Activated naive CD8-positive, alpha-beta T cell treated with anti-CD3 and anti-CD28 coated beads, Interleukin-2, amount 50 U/mL, for 24 hours (primary cell): ENCODE results near the gene CDSN.

Source experiments
- ATAC-seq: fragments of 150-1000 bp; cut with Tn5 transposase; one replicate; pipeline ENCODE4 v1.10.0; 2021
- DNase-seq: peaks from one replicate; pipeline ENCODE4 v3.0.0; 2021
- H3K27ac Mint-ChIP-seq: one replicate; pipeline ENCODE4 v1.8.0; 2021; ENCODE audit warnings: mild to moderate bottlenecking, mixed read lengths
- H3K27me3 Mint-ChIP-seq: one replicate; pipeline ENCODE4 v1.8.0; 2021; ENCODE audit warnings: mixed read lengths
- H3K36me3 Mint-ChIP-seq: one replicate; pipeline ENCODE4 v1.8.0; 2021; ENCODE audit warnings: low read depth, mixed read lengths
- H3K4me1 Mint-ChIP-seq: one replicate; pipeline ENCODE4 v1.8.0; 2021; ENCODE audit warnings: mixed read lengths
- H3K4me3 Mint-ChIP-seq: one replicate; pipeline ENCODE4 v1.8.0; 2021; ENCODE audit warnings: mild to moderate bottlenecking, moderate library complexity, mixed read lengths
- H3K9me3 Mint-ChIP-seq: one replicate; pipeline ENCODE4 v1.8.0; 2021; ENCODE audit warnings: mixed read lengths

CDSN gene

DNA sequence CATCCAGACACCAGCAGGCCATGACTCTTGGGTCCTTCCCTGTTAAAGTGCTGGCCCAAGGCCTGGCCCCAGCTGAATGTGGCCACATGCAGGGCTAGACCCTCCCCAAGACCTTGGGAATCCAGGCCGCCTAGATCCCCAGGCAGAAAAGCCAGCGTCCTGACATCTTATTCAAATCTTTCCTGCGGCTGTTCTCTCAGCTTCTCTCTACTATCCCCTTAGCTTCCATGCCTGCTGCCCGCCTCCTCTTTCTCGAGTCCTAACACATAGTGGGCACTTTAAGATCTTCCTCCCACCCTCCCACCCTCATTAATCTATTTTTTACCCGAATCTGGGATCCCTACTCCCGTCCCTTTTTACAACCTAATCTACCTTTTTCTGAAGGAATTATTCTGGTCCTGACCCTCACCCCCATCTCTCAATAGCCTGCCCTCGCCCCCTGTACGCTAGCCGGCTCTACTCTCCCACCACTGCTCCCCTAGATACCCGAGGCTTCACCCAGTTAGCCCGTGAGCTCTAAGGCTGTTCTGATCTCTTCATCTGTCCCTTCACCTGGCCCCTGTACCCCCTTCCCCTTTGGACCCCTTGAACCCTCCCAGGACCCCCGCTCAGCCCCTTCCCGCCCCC is 37.4 kb upstream of the CDSN start, which contains the start of gene CCHCR1:
CCHCR1 (minus strand) TSS at position 290 of the 627 bp plus-strand sequence; CDS start at position 88, 202 bp downstream.
- peaks cover 38% of the 10 kb centered on the region for H3K4me1 Mint-ChIP-seq
- peak within 1 kb of the TSS; percentile 97 for H3K27ac Mint-ChIP-seq
- peak; percentile 35 for ATAC-seq
- peaks cover 48% of the 10 kb centered on the region for H3K36me3 Mint-ChIP-seq
- DNase-seq: no peak
- peaks cover 3% of the 10 kb centered on the region for H3K27me3 Mint-ChIP-seq
- peak within 1 kb of the TSS; percentile 97 for H3K4me3 Mint-ChIP-seq
- no peaks in the 10 kb centered on the region for H3K9me3 Mint-ChIP-seq

DNA sequence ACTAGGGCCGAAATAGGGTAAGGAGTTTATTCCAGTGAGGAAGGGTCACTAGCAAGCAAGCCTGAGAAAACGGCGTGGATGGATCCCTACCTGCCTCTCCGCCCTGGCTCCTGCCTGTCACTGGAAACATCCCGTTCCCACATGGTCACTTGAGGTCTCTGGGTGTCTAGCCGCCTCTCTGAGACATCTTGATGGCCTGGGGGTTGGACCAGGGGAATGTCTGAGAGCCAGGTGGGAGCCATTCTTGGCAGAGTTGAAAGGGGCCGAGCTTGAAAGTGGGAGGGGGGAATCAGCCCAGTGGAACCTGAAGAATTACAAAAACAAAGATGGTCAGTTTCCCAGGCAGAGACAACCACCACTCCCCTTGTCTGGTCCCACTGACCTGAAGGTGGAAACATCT is 36.4 kb upstream of the CDSN start:
- no peaks in the 10 kb centered on the region for H3K9me3 Mint-ChIP-seq
- peaks cover 34% of the 10 kb centered on the region for H3K4me1 Mint-ChIP-seq
- DNase-seq: no peak
- ATAC-seq: no peak
- peak overlapping the region; percentile 97 for H3K4me3 Mint-ChIP-seq
- H3K27ac Mint-ChIP-seq: no peak overlapping the region
- peaks cover 3% of the 10 kb centered on the region for H3K27me3 Mint-ChIP-seq
- peaks cover 38% of the 10 kb centered on the region for H3K36me3 Mint-ChIP-seq

DNA sequence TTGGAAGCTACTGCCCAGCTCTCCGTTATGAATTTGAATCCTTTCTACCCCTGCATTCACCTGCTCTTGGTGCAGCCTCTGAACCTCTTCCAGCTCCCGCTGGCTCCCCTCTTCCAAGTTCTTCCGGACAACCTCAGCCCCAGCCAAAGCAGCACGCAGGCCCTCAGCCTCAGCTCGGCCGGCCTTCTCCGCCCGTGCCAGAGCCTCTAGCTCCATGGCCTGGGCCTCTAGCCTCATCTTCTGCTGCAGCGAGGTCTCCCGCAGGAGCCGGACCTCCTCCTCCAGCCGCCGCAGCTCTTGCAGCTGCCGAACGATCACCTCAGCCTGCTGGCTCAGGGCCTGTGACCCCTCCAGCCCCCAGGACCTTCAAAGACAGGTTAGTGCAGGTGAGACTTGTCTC is 34.2 kb upstream of the CDSN start:
- H3K36me3 Mint-ChIP-seq: peaks cover 32% of the 10 kb centered on the region
- peaks cover 21% of the 10 kb centered on the region for H3K4me1 Mint-ChIP-seq
- no peak for ATAC-seq

GRCh38 chr6:31152781-31153180 is 32.5 kb upstream of the CDSN start:
- no peak for ATAC-seq
- no peaks in the 10 kb centered on the region for H3K9me3 Mint-ChIP-seq
- peaks cover 13% of the 10 kb centered on the region for H3K4me1 Mint-ChIP-seq
- no peak overlapping the region for H3K27ac Mint-ChIP-seq
- peaks cover 21% of the 10 kb centered on the region for H3K36me3 Mint-ChIP-seq
- no peak for DNase-seq
- H3K4me3 Mint-ChIP-seq: no peak overlapping the region
- H3K27me3 Mint-ChIP-seq: no peaks in the 10 kb centered on the region

More for the DNA sequence above, 34.2 kb upstream of the CDSN start:
- Mint-ChIP-seq H3K4me3 (no peak overlapping the region), H3K9me3 (no peaks in the 10 kb centered on the region), H3K27ac (no peak overlapping the region), H3K27me3 (peaks cover 3% of the 10 kb centered on the region)
- no peak for DNase-seq

DNA sequence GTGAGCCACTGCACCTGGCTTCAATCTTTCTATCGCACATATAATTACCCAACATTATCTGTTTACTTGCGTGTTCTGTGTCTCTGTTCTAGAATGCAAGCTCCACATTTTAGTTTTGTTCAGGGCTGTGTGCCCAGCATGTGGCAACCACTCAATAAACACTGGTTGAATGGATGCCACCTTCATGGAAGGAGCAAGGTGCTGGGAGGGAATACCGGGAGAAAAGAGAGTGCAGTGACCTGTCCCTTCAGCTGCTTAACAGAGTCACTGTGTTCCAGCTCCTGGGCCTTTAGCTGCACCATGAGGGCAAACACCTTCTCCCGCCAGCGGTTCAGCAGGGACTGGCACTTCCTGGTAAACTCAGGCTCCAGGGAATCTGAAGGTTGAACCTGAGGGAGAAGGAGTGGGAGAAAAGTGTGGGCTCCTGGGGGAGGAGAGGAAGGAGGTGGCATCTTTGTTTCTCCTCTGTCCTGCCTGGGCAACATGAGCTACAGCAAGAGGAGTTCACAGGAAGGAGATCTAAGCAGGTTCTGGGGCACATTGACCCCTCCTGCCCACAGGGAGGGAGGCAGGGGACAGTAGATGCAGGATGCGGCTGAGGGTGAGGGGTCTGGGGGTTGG is 29.7 kb upstream of the CDSN start:
- no peak for DNase-seq

GRCh38 chr6:31145386-31145785 is 25.1 kb upstream of the CDSN start:
- Mint-ChIP-seq H3K27ac (no peak overlapping the region), H3K27me3 (no peaks in the 10 kb centered on the region), H3K4me1 (no peaks in the 10 kb centered on the region), H3K36me3 (peaks cover 4% of the 10 kb centered on the region), H3K9me3 (no peaks in the 10 kb centered on the region), H3K4me3 (no peak overlapping the region)
- DNase-seq (no peak), ATAC-seq (no peak)

More for the DNA sequence above, 29.7 kb upstream of the CDSN start:
- no peak overlapping the region for H3K4me3 Mint-ChIP-seq
- no peak overlapping the region for H3K27ac Mint-ChIP-seq
- H3K36me3 Mint-ChIP-seq: peaks cover 12% of the 10 kb centered on the region
- ATAC-seq: no peak
- H3K27me3 Mint-ChIP-seq: no peaks in the 10 kb centered on the region
- H3K4me1 Mint-ChIP-seq: no peaks in the 10 kb centered on the region
- H3K9me3 Mint-ChIP-seq: no peaks in the 10 kb centered on the region

GRCh38 chr6:31144970-31145340 is 24.7 kb upstream of the CDSN start:
- DNase-seq (no peak), ATAC-seq (no peak)
- no peak overlapping the region for H3K4me3 Mint-ChIP-seq
- no peaks in the 10 kb centered on the region for H3K4me1 Mint-ChIP-seq
- peaks cover 4% of the 10 kb centered on the region for H3K36me3 Mint-ChIP-seq
- no peak overlapping the region for H3K27ac Mint-ChIP-seq
- no peaks in the 10 kb centered on the region for H3K9me3 Mint-ChIP-seq
- H3K27me3 Mint-ChIP-seq: no peaks in the 10 kb centered on the region

GRCh38 chr6:31144296-31144969 is 24.2 kb upstream of the CDSN start:
- no peaks in the 10 kb centered on the region for H3K27me3 Mint-ChIP-seq
- H3K27ac Mint-ChIP-seq: no peak overlapping the region
- no peaks in the 10 kb centered on the region for H3K9me3 Mint-ChIP-seq
- ATAC-seq: no peak
- DNase-seq: no peak
- no peak overlapping the region for H3K4me3 Mint-ChIP-seq
- H3K36me3 Mint-ChIP-seq: peaks cover 2% of the 10 kb centered on the region
- no peaks in the 10 kb centered on the region for H3K4me1 Mint-ChIP-seq

- H3K27ac Mint-ChIP-seq: no peak overlapping the region
- H3K27me3 Mint-ChIP-seq: peaks cover 2% of the 10 kb centered on the region
- peaks cover 2% of the 10 kb centered on the region for H3K36me3 Mint-ChIP-seq
- no peak for ATAC-seq
- DNase-seq: no peak
- H3K4me1 Mint-ChIP-seq: no peaks in the 10 kb centered on the region
- no peak overlapping the region for H3K4me3 Mint-ChIP-seq
- H3K9me3 Mint-ChIP-seq: no peaks in the 10 kb centered on the region
These were observed 22.9 kb upstream of the CDSN start for GRCh38 chr6:31143148-31143547.

- DNase-seq (no peak), ATAC-seq (no peak)
- Mint-ChIP-seq H3K4me1 (peaks cover 6% of the 10 kb centered on the region), H3K27ac (no peak overlapping the region), H3K27me3 (peaks cover 4% of the 10 kb centered on the region), H3K4me3 (no peak overlapping the region), H3K9me3 (no peaks in the 10 kb centered on the region), H3K36me3 (peaks cover 2% of the 10 kb centered on the region)
These were observed 22.1 kb upstream of the CDSN start for GRCh38 chr6:31142361-31142761.

DNA sequence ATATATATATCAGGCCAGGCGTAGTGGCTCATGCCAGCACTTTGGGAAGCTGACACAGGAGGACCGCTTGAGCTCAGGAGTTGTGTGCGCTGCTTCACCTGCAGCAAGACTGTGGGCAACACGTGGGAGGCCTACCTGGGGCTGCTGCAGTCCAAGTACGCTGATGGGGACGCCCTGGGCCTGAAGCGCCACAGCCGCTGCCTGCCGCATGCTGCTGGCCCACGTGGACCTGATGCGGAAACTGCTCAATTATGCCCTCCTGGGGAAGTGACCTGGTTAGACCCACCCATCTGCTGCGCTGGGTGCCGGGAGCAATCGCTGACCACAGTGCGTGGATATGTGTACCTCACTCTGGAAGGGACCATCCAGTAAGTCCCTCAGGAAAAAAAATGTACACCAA is 20.4 kb upstream of the CDSN start:
- H3K9me3 Mint-ChIP-seq: no peaks in the 10 kb centered on the region
- H3K36me3 Mint-ChIP-seq: peaks cover 2% of the 10 kb centered on the region
- no peak overlapping the region for H3K4me3 Mint-ChIP-seq
- no peak overlapping the region for H3K27ac Mint-ChIP-seq
- ATAC-seq: no peak
- peaks cover 6% of the 10 kb centered on the region for H3K4me1 Mint-ChIP-seq
- no peak for DNase-seq
- H3K27me3 Mint-ChIP-seq: peaks cover 4% of the 10 kb centered on the region

DNA sequence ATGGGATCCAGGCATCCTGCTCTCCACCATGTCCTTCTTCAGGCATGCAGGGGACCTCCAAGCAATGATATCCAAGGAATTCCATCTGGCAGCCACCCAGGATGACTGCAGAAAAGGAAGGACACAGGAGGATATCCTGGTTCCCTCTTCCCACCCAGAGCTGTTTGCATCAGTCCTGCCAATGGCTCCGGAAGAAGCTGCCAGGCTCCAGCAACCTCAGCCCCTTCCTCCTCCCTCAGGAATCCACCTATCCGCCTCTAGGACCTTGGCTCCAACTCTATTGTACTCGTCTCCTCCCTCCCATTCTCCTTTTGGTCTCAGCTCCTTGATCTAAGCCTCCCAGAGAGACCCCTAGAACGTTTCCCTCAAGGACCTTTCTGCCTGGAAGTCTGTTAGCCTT is 19.4 kb upstream of the CDSN start:
- DNase-seq (no peak), ATAC-seq (no peak)
- H3K27me3 Mint-ChIP-seq: peaks cover 4% of the 10 kb centered on the region
- H3K27ac Mint-ChIP-seq: no peak overlapping the region
- peaks cover 6% of the 10 kb centered on the region for H3K4me1 Mint-ChIP-seq
- H3K4me3 Mint-ChIP-seq: no peak overlapping the region
- H3K9me3 Mint-ChIP-seq: no peaks in the 10 kb centered on the region
- peaks cover 2% of the 10 kb centered on the region for H3K36me3 Mint-ChIP-seq

- no peaks in the 10 kb centered on the region for H3K9me3 Mint-ChIP-seq
- peaks cover 4% of the 10 kb centered on the region for H3K27me3 Mint-ChIP-seq
- no peaks in the 10 kb centered on the region for H3K36me3 Mint-ChIP-seq
- no peak for DNase-seq
- no peak for ATAC-seq
- peaks cover 6% of the 10 kb centered on the region for H3K4me1 Mint-ChIP-seq
- no peak within 1 kb of the TSS for H3K27ac Mint-ChIP-seq
- no peak within 1 kb of the TSS for H3K4me3 Mint-ChIP-seq
These were observed 18.7 kb upstream of the CDSN start, which contains the start of gene PSORS1C2 for GRCh38 chr6:31138982-31139381. PSORS1C2 (minus strand) TSS chr6:31139066; CDS start chr6:31139026, 40 bp downstream.

DNA sequence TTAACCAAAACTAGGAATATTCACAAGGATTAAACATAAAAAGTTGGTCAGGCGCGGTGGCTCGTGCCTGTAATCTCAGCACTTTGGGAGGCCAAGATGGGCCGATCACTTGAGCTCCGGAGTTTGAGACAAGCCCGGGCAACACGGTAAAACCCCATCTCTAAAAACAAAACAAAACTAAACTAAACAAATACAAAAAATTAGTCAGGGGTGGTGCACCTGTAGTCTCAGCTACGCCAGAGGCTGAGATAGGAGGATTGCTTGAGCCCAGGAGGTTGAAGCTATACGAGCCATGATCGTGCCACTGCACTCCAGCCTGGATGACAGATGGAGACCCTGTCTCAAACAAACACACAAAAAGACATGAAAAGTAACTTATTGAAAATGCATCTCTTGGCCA is 15.5 kb upstream of the CDSN start:
- Mint-ChIP-seq H3K4me1 (peaks cover 6% of the 10 kb centered on the region), H3K9me3 (no peaks in the 10 kb centered on the region), H3K36me3 (no peaks in the 10 kb centered on the region), H3K27me3 (peaks cover 4% of the 10 kb centered on the region), H3K4me3 (no peak overlapping the region), H3K27ac (no peak overlapping the region)
- no peak for ATAC-seq
- DNase-seq: no peak

DNA sequence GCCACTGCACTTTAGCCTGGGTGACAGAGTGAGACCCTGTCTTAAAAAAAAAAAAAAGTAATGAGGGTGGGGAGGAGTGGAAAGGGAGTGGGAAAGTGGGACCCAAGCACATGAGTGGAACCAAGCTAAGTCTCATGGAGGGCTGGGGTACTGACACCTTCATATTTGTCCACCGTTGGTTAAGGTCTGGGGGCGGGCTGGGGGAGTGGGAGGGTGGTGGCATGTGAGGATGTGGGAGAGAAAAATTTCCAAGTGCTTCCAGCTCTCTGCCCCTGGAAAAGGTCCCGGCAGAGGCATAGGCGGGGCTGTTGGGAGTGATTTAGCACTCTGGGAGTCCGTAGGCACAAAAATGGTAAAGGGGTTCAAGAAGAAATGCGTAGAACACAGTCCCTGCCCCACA is 12.6 kb upstream of the CDSN start:
- H3K36me3 Mint-ChIP-seq: no peaks in the 10 kb centered on the region
- H3K4me1 Mint-ChIP-seq: peaks cover 9% of the 10 kb centered on the region
- H3K27ac Mint-ChIP-seq: no peak overlapping the region
- no peak for ATAC-seq
- DNase-seq: no peak
- H3K27me3 Mint-ChIP-seq: peaks cover 4% of the 10 kb centered on the region
- no peak overlapping the region for H3K4me3 Mint-ChIP-seq
- H3K9me3 Mint-ChIP-seq: no peaks in the 10 kb centered on the region
